ENCODE measurements around the gene USF2.

Gene USF2

DNA sequence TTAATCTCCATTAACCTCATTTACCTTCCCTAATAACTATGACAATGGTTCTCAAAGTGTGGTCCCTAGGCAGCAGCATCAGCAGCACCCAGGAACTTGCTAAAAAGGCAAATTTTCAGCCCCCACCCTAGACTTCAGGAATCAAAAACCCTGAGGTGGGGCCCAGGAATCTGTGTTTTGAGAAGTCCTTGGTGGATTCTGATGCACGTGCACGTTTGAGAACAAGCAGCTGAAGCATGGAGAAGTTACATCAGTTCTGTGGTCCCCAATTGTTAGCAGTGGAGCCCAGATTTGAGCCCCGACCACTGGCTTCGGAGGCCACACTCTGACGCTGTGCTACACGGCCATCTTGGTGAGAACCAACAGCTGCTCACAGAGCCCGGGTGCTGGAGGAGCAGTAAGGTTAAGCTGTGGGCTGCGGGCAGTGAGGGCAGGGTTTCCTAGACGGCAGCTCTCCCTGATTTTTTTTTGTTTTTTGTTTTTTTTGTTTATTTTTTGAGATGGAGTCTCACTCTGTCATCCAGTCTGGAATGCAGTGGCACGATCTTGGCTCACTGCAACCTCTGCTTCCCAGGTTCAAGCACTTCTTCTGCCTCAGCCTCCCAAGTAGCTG, 46.2 kb downstream of the USF2 start:
- DNase-seq (ENCODE audit: low read depth in 2 of 2): no peak
- TF ChIP-seq, protein P1, sequence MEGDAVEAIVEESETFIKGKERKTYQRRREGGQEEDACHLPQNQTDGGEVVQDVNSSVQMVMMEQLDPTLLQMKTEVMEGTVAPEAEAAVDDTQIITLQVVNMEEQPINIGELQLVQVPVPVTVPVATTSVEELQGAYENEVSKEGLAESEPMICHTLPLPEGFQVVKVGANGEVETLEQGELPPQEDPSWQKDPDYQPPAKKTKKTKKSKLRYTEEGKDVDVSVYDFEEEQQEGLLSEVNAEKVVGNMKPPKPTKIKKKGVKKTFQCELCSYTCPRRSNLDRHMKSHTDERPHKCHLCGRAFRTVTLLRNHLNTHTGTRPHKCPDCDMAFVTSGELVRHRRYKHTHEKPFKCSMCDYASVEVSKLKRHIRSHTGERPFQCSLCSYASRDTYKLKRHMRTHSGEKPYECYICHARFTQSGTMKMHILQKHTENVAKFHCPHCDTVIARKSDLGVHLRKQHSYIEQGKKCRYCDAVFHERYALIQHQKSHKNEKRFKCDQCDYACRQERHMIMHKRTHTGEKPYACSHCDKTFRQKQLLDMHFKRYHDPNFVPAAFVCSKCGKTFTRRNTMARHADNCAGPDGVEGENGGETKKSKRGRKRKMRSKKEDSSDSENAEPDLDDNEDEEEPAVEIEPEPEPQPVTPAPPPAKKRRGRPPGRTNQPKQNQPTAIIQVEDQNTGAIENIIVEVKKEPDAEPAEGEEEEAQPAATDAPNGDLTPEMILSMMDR (IDR thresholded peaks at IDR 0.05; ENCODE audit: low read depth, low read length): no peak
- no peak overlapping the region for H3K4me3 ChIP-seq (replicated peaks in 1 of 2; ENCODE audit: low read depth in 2 of 2, low read length in 2 of 2)

- TF ChIP-seq, protein P1 (IDR thresholded peaks at IDR 0.05; ENCODE audit: low read depth, low read length): no peak
- no peak overlapping the region for H3K4me3 ChIP-seq (replicated peaks in 1 of 2; ENCODE audit: low read depth in 2 of 2, low read length in 2 of 2)
- DNase-seq (ENCODE audit: low read depth in 2 of 2): no peak
Observed at GRCh38 chr19:35315883-35316282, 47.1 kb downstream of the USF2 start.

DNA sequence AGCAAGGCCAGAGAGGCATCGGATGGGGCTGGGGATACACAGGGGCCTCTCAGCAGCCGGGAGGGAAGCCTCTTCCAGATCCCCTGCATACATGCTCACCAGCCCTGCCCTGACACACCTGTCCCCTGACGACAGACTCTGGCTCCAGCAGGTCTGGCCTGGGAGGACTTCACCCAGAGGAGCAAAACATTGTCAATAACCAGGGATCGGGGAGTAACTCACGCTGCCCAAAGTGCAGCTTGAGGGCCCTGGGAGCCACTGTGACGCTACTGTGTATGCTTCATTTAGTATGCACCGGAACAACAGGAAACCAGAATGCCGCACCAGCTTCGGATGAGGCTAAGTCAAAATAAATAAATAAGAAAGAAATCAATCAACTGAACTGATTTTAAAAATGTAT, 47.8 kb downstream of the USF2 start:
- no peak for DNase-seq (ENCODE audit: low read depth in 2 of 2)
- no peak overlapping the region for H3K4me3 ChIP-seq (replicated peaks in 1 of 2; ENCODE audit: low read depth in 2 of 2, low read length in 2 of 2)
- TF ChIP-seq, protein P1 (IDR thresholded peaks at IDR 0.05; ENCODE audit: low read depth, low read length): no peak

- TF ChIP-seq, protein P1 (IDR thresholded peaks at IDR 0.05; ENCODE audit: low read depth, low read length): no peak
Observed at GRCh38 chr19:35317464-35318043, 48.8 kb downstream of the USF2 start.

DNA sequence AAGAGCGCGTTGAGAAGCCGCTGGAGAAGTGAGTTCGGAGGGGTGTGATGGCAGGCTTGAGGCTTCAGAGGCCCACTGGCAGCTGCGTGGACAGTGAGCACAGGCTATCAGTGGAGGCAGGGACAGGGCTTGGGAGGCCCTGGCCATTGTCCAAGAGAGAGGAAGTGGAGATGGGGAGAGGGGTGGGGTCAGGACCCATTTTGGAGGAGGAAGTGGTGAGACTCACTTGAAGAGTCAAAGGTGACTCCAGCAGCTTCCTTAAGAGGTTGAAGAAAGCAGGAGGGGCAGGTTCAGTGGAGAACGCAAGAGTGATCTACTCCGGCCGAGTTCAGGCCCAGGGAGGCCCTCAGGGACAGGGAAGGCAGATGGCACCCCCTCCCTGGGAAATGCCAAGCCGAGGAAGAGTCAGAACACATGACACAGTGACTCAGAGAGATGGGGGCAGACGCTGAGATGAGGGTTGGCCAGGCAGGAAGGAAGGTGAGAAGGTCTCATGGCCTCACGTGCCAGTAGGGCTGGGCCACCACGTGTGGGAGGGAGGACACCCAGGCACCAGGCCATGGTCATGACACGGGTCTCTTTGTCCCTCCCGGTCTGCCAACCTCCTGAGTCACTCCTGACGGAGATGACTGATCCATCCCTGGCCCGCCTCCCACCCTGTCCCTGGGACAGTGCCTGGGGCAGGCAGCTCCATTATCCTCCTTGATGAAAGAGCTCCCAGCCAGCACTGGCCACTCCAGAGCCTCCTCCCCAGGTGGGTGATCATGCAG, 50.1 kb downstream of the USF2 start:
- DNase-seq (ENCODE audit: low read depth in 2 of 2): peak; percentile 79 to 84
- H3K4me3 ChIP-seq (replicated peaks in 1 of 2; ENCODE audit: low read depth in 2 of 2, low read length in 2 of 2): no peak overlapping the region
- TF ChIP-seq, protein P1 (IDR thresholded peaks at IDR 0.05; ENCODE audit: low read depth, low read length): no peak

More at GRCh38 chr19:35317464-35318043, 48.8 kb downstream of the USF2 start:
- no peak for DNase-seq (ENCODE audit: low read depth in 2 of 2)
- H3K4me3 ChIP-seq (replicated peaks in 1 of 2; ENCODE audit: low read depth in 2 of 2, low read length in 2 of 2): no peak overlapping the region

DNA sequence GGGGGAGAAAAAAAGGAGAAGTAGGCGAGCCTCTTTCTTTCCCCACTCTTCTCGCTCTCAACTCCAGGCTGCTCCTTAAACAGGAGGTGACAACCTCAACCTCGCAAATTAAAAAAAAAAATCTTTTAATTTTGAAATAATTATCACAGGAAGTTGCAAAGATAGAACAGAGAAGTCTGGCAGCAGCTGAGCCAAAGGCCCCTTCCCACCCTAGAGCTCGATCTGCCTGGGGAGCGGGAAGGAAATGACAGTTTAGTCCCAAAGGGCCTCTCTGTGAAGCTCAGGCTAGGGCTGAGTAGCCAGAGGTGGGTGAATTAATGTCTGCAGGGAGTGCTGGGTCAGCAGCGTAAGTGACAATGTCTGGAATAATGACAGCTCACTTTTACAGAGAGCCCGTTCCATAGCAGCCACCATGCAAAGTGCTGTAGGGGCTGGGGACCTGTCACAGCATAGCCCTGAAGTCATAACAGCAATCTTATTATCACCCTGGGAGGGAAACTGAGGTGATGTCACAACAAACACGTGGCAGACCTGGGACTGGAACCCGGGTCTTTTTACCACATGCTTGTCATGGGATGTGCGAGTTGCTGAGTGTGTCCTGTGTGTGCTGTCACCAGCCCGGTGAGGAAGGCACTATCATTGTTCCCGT, 51.4 kb downstream of the USF2 start:
- TF ChIP-seq, protein P1 (IDR thresholded peaks at IDR 0.05; ENCODE audit: low read depth, low read length): no peak
- no peak for DNase-seq (ENCODE audit: low read depth in 2 of 2)
- H3K4me3 ChIP-seq (replicated peaks in 1 of 2; ENCODE audit: low read depth in 2 of 2, low read length in 2 of 2): no peak overlapping the region
